HG02798 (cell line): ENCODE results near the gene KIF7.

Experiments used
- ATAC-seq: cut with Tn5 transposase; IDR thresholded peaks from one replicate; pipeline ENCODE4 v1.9.1; 2021; ENCODE audit warnings: mild to moderate bottlenecking; ENCODE audit not compliant: unreplicated experiment, poor library complexity

KIF7 gene

DNA sequence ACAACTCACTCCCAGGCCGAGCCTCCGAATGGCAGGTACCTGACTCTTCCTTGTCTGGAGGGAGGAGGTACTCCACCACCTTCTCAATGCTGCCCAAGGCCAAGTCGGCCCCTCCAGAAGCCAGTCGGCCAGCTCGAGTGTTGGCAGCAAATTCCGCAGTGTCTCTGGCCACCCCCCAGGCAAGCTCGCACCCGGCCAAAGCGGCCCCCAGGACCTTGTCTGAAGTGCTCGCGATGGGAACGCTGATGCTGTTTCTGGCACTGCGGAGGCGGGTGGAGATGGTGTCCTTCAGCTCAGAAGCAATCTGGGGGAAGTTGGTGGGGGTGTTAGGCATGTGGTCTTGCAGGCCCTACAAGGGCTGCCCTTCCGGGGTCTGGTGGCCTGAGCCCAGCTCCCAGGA, 14.7 kb upstream of the KIF7 start:
- ATAC-seq, result no peak

DNA sequence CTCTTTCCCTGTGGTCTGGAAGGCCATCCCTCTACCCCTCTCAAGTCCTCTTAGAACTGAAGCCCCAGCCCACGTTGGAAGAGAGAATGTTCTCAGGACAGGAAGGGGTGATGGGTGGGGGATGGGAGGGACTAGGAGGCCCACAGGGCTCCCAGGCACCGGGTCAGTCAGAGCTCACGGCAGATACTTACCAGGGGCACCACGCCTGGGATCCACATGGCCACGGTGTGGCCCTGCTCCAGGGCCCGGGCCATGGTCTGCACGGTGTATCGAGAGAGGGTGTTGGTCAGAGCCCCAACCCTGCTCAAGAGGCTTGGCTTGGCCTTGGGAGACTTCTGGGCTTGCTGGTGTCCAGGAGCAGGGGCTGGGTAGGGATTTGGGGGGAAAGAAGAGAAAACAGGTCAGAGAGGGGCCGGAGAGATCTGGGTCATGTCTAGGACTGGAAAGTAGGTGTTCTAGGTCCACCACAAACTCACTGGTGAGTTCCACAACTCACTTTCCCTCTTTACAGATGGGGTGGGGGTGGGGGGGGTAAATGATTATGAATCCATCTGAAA, 14.1 kb upstream of the KIF7 start:
- no peak for ATAC-seq

DNA sequence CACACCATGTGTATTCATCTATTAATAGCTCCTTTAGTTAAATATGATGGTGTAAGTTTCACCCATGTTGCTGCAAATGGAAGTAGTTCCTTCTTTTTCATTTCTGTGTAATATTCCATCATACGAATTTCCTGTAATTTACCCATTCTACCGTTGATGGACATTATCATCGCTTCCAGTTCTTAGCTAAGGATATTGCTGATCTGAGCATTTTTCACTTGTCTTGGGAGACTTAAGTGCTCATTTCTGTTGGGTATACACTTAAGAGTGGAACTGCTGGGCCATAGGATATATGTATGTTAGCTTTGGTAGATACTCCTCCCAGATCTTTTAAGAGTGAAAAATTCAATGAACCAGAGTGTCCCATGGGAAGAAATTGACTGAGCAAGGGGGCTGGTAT, 12.9 kb upstream of the KIF7 start:
- no peak for ATAC-seq

DNA sequence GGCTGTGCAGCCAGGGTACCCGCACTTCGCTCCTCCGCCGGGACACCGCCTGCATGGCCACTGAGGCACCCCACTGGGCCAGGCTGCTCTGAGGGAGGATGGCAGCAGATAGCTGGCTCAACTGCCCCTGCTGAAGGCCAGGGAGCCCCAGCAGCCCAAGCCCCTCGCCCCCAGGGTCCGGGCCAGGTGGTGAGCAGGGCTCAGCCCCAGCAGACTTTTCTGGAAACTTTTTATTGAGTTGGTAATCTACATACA, 12.4 kb upstream of the KIF7 start:
- no peak for ATAC-seq

DNA sequence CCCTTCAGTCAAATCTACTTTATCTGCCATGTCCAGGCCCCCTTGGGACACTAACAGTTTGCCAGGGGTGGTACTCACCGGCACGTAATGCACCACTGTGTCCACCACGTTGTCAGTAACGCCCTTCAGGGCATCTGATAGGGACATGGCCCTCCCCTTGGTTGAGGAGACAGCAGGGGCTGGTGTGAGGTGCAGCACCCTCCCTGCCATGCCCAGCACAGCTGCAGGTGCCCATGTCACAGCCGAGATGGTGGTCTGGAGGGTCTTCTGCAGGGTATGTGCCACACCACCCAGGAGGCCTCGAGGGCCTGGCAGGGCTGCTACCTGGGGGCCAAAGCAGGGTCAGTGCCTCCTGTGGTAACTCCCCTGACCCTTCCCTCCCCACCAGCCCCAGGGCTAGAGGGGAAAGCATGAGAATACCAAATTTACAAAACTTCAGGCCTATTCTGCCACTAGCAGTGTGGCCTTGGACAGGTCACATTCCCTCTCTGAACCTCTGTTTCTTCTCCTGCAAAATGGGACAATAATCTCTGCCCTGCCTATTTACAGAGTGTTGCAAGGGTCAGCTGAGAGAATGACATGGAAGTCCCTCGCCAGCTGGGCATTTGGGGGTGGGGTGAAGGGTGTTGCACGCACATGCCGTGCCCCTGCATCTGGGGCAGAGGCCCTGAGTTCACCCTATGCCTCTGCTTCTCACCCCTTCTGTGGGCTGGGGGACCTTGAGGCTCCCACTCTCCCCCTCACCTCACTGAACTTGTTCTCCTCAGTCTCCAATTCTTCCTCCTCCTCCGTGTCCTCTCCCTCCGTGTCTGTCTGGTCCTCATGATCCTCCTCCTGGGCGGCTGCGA, 11.8 kb upstream of the KIF7 start:
- ATAC-seq, result no peak

DNA sequence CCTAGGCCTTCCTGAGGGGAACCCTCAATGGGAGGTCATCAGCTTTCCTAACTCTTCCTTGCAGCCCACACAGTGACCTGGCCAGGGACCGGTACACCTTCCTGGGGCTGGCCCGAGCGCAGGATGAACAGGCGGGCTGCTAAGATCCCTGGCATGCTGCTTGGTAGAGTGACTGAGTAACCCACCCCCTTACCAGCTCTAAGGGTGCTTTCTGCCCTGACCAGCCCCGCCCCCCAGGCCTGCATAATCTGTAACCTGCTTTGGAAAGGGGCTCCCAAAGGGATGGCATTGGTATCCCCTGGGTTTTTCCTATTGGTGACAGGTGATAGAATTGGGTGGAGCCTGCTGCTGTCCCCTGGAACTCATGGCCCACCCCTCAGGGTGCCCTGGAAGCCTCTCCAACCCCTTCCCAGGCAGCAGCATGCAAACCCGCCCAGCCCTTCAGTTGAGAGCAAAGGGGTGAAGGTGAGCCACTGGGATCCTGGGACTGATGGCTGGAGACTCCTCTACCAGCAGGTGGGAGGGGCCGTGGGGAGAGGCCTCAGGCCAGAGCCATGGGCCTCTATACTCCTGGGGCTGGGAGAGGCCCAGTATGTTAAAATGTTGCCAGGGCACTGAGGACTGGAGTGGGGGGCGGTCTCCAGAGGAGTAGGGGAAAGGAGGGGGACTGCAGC, 11.1 kb upstream of the KIF7 start:
- ATAC-seq, result no peak

DNA sequence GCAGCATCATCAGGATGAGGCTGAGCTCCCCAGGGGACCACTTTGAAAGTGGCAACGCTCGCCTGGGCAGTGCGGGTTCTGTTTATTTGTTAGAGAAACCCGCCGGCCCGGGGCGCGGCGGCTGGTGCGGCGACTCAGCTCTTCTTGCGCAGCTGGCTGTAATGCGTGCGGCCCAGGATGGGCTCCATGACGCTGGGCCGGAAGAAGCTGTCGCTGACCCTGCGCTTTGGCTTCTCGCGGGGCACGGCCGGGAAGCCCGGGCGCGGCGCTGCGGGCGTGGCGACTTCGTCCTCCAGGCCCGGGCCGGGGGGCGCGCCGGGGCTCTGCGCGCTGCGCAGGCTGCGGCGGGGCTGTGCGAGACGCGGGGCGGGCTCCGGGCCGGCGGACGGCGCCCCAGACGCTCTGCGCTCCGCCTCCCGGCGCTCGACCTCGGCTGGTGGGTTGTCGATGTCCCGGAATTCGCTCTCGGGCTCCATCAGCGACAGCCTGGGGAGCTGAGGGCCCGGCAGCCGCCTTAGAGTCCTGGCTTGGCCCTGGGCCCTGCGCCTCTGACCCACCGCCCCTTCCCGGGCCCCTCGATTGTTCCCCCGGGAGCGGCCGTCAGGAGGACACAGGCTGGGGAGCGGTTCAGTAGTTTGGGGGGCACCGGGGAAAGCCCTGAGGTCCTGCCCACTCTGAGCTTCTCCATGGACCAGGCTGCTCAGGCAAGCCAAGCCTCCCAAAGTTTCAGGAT, 10.3 kb upstream of the KIF7 start:
- ATAC-seq, result peak; percentile 41

DNA sequence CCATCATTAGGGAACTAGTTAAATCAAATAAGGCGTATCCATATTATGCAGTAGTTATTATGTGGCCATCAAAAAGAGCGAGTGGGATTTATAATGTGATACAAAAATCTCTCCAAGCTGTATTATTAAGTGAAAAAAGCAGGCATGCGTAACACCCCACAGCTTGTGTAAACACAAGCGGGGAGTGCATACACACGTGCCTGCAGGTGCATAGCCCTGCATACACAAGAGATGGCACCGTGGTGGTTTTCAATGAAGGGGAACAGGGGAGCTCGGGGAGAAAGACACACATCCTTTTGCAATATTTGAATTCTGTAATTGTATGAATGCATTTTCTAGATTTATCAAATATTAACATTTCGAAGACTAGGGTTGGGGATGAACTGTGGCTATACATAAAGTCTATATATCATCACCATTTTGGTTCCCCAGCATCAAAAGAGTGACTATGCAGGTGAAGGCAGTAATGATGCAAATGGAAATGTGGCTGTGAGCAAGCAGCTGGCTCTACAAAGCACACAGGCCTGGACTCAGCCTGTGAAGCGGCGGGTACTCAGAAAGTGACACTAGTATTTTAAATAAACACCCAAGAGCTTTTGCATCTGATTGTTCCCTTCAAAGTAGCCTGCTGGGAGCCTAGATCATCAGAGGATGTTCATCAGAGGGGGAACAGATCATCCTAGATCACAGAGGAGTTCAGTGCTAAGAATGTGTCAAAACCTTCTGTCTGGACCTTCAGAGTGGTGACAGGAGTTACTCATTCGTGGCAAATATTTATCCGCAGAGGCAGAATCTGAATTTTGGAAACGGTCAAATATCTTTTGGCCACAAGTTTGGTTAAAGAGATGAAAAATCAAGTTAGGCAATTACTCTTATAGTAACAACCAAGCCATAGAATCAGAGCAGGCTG, 9.4 kb upstream of the KIF7 start:
- no peak for ATAC-seq

DNA sequence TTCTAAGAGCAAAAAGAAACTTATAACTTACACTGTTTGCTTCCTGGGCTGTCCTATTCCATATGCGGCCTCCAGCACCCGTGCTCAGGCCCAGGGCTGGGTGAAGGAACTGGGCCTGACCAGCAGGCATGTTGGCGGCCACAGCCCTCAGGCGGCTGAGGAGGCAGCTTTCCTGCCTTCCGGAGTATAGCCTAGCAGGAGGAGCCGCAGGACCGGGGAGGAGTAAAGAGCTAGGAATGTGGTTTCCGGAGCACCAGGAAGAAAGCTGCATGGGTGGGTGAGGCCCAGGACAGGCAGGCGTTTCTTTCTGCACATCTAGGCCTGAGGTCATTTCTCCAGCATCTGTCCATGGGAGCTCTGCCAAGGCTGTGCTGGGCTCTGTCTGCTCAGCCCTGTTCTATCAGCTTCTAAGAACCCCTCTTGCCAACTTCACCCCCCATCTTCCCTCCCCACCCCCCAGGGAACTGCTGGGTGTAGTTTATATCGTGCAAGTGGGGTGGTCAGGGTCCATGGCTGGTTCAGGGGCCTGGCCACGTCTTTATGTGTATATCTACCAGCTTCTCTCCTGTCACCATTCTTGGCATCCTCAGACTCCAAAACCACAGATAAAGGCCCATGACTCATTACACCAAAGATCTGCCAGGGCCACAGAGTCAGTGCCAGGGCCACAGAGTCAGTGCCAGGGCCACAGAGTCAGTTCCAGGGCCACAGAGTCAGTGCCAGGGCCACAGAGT, 7.8 kb upstream of the KIF7 start:
- no peak for ATAC-seq

DNA sequence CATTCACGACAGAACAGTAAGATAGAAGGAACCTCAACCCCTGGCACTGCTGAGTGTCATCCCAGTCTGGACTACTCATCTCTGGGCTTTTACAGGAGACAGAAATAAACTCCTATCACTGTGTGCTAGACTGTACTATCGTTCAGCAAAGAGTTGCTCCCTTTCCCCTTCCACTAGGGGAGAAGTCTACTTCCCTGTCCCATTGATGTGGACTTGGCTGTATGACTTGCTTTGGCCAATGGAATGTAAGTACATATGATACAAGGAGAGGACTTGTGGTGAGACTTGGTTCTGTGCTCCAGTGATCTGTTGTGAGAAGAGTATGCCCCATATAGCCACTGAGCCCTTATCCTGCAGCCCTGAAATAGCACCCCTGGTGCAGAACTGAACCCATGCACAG, 5.3 kb upstream of the KIF7 start:
- ATAC-seq, result no peak

DNA sequence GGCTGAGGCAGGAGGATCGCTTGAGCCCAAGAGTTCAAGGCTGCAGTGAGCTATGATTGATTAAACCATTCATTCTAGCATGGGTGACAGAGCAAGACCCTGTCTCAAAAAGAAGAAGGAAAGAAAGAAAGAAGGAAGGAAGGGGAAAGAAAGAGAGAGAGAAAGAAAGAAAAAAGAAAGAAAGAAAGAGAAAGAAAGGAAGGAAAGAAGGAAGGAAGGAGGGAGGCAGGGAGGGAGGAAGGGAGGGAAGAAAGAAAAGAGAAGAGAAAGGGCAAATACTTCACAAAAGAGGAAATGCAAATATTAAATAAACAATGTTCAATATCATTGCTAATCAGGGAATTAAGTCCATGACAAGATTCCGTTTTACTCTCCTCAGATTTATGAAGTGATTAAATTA, 4.0 kb upstream of the KIF7 start:
- ATAC-seq, result no peak

DNA sequence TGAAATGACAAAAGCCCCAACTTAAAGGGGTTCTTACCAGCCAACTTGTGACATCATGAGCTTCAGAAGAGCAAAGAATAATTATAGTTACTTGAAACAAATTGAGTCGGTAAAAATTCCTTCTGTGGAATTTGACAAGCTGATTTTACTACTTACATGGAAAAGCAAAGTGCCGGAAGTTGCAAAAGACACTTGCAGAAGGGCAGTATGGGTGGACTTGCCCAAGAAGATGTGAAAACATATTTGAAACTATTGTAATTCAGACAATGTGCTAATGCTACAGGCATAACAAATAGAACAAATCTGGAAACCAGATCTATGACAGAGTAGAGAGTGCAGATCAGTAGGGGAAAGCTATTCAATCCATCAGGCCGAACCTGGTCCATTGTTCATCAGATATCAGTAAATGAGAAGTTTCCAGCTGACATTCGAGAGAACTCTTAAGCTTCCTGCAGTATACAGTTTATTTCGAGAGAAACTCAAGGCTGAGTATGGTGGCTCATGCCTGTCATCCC, 2.5 kb upstream of the KIF7 start:
- ATAC-seq, result no peak

DNA sequence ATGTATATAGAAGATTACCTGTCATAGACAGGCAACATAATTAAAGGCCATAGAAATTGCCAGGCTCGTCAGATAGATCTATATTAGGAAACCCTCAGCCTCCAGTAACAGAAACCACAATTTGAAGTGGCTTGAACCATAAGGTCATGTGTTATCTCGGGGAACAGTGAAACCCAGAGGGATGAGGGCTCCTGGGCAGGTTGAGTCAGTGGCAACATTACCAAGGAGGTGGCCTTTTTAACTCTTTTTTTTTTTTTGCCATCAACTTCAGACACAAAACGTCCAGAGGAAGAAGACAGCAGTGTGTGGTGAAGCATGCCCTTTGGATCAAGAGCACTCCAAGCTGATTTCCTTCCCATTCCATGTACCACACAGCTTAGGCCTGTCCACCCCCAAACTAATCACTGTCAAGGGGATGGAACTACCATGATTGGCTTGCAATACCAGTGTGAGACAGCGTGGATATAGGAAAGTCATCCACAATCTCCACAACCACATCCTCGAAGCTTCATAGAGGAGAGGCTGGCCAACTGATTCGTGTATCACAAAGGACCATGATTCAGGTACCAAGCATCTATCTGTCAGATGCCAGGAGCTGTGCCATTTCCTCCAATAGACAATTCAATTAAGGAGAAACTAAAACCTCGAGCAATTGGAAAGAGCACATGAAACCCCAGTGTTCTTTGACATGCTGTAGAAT, 999 bp upstream of the KIF7 start:
- no peak for ATAC-seq

DNA sequence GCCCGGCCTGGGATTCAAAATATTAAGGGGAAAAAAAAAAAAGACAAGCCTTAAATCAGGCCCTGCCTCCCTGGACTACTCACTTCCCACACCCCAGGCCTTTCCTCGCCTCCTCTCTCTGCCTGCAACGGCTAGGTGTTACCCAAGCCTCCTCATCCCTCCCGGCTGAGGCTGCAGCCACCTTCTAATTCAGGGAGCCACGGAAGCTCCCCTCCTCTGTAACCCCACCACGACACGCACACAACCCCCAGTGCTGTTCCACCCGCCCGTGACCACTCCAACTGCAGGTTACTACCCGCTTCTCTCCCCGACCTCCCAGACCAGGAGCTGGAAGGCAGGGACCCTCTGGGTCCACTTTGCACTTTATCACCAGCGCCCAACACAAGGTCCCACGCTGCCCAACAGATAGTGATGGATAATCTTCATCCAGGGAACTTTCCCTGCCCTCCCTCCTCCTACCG, 936 bp downstream of the KIF7 start:
- ATAC-seq, result no peak

DNA sequence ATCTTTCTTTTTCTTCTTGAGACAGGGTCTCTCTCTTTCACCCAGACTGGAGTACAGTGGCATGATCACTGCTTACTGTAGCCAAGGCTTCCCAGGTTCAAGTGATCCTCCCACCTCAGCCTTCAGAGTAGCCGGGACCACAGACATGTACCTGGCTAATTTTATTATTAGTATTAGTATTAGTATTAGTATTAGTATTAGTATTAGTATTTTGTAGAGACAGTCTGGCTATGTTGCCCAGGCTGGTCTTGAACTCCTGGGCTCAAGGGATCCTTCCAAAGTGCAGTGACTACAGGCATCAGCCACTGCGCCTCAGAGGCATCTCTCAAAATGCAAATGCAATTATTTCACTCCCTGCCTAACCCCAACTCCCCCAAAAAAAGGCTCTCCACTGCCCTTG, 1.7 kb downstream of the KIF7 start:
- no peak for ATAC-seq

DNA sequence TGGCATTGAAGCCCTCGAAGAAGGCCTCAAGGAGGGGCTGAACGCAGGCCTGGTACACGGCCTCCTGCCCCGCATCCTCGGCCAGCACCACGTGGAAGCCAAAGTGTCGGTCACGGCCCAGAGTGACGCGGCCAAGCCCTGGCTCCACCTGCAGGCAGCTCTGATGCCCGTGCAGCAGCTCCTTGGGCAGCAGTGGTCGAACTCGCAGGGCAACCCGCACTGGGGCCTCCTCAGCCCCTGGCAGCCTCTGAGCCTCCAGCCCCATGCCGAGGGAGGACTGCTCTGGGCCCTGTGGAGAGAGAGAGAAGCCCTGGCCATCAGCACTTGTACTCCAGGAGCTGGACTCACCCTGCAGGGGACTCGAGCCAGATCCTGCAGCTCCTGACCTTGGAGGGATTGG, 2.6 kb downstream of the KIF7 start:
- ATAC-seq, result no peak

DNA sequence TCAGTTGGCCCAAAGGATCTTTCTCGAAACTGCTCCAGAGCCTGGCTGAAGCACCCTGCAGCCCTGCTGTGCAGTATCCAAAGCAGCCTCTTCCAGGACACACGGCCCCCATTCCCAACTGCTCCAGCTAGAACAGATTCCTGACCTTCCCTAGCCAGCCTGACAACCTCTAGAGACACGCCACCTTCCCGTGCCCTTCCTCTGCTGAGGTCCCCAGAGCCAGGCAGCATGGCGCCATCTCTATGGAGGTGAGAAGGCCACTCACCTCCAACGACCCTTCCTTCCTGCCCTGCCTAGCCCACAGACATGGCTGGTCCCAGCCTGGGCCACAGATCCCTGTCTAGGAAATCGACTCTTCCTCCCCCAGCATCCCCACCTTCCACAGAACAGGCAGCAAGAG, 3.1 kb downstream of the KIF7 start:
- no peak for ATAC-seq

DNA sequence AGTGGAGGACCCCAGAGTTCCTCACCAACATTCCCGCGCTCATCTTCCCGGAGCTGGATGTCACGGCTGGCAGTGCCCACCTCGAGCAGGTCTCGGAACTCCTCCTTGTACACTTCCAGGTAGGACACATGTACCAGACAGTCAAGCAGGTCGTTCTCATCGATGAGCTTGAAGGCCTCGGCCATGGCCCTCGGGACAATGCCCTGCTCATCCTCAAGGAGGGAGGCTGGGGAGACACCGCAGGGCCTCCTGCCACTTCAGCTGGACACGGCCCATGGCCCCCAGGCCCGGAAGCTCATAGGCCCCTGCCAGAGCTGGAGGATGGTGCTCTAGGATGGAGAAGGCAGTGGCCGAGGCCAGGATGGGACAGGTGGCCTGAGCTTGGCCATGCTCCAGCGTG, 5.6 kb downstream of the KIF7 start:
- no peak for ATAC-seq
